Measurements from ENCODE around the gene OBP2A.

- TF ChIP-seq CTCF (IDR thresholded peaks at IDR 0.05) (no peak), POLR2A (IDR thresholded peaks at IDR 0.05) (no peak)
These were observed 8.8 kb downstream of the OBP2A start for GRCh38 chr9:135554718-135555117.

Data from ovary (tissue), 3 donors.